HG03097 (cell line): Measurements from ENCODE around the gene ACSF3.

Source experiments
- ATAC-seq: cut with Tn5 transposase; IDR thresholded peaks from one replicate; pipeline ENCODE4 v1.9.1; 2021; ENCODE audit not compliant: unreplicated experiment, low FRiP score

Gene ACSF3

GRCh38 chr16:89093602-89094251, at the start of gene ACSF3:
Gene ACSF3, plus strand, starts transcription at chr16:89093852. Its CDS starts 6,830 bp downstream, at chr16:89100682.
- no peak for ATAC-seq

GRCh38 chr16:89044418-89045180, 49.1 kb upstream of the ACSF3 start:
- no peak for ATAC-seq

GRCh38 chr16:89045181-89045815, 48.4 kb upstream of the ACSF3 start:
- ATAC-seq, result no peak

- ATAC-seq, result no peak
Measured at GRCh38 chr16:89045881-89046280, 47.8 kb upstream of the ACSF3 start.

GRCh38 chr16:89046491-89046890, 47.2 kb upstream of the ACSF3 start:
- no peak for ATAC-seq

- ATAC-seq, result no peak
Measured at GRCh38 chr16:89047331-89048089, 46.1 kb upstream of the ACSF3 start.

GRCh38 chr16:89048090-89048725, 45.4 kb upstream of the ACSF3 start:
- ATAC-seq, result no peak

- no peak for ATAC-seq
Measured at GRCh38 chr16:89048871-89049422, 44.7 kb upstream of the ACSF3 start.

- no peak for ATAC-seq
Measured at GRCh38 chr16:89049484-89050118, 44.1 kb upstream of the ACSF3 start.

- no peak for ATAC-seq
Measured at GRCh38 chr16:89050119-89050867, 43.4 kb upstream of the ACSF3 start.

- no peak for ATAC-seq
Measured at GRCh38 chr16:89050868-89051311, 42.8 kb upstream of the ACSF3 start.

GRCh38 chr16:89051521-89052166, 42.0 kb upstream of the ACSF3 start:
- ATAC-seq, result no peak

GRCh38 chr16:89052191-89052889, 41.3 kb upstream of the ACSF3 start:
- no peak for ATAC-seq

GRCh38 chr16:89052890-89053724, 40.5 kb upstream of the ACSF3 start:
- ATAC-seq, result no peak

GRCh38 chr16:89053725-89054029, 40.0 kb upstream of the ACSF3 start:
- no peak for ATAC-seq

GRCh38 chr16:89054261-89054661, 39.4 kb upstream of the ACSF3 start:
- no peak for ATAC-seq

GRCh38 chr16:89054714-89055113, 38.9 kb upstream of the ACSF3 start:
- no peak for ATAC-seq
